Measurements from ENCODE around the gene PNMA8A.
A peak's percentile ranks its signal among the peaks of the same experiment; 100 is the strongest.

PNMA8A gene

DNA sequence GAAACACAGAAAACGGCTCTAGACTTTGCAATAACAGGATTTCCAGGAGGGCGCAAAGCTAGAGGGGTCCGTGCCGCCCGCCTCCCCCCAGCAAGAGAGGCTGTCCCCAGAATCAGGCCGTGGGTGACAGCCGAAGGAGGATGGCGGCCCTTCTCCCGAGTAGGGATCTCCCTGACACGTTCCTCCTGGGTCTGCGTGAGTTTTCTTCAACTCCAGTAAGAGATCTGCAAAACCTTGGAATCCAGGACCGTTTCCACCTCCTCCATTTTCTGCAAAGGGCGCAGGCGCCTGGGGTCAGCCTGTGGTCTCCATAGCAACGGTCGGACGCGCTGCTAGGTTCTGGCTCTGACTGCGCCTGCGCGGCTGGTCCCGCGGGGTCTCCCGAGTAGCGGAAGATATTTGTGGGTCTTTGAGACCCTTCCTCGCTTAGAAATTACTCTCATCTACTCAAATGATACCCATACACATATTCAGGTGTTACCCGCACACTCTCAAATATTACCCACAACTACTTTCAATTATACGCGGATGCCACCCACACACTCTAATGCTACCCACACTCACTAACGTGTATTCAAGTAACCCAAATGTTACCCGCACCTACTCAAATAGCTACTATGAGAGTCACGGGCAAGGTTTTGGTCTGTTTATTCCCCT, 44.7 kb downstream of the PNMA8A start:
- peak in 1 of 2 donors; percentile 22 for DNase-seq

DNA sequence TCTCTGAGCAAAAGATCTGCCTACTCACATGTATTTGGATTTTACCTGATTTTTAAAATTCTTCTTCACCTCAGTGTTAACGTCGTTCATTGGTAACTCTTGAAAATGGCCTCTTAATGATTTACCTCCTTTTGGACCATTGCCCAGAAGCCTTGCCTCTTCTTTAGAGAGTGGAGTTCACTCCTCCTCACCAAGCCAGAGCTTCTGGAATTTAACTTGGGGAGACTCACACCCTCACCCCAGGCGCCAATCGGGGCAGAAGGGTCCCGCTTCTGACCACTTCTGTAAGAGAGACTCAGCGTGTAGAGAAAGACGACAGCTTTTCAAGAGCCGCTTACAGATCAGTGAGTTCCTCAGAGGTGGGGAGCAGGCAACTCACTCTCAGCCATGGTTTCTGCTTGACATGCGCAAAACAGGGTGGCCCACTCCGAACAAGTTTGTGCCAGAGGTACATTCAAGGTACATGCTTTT, 45.3 kb downstream of the PNMA8A start:
- no peak for DNase-seq

DNA sequence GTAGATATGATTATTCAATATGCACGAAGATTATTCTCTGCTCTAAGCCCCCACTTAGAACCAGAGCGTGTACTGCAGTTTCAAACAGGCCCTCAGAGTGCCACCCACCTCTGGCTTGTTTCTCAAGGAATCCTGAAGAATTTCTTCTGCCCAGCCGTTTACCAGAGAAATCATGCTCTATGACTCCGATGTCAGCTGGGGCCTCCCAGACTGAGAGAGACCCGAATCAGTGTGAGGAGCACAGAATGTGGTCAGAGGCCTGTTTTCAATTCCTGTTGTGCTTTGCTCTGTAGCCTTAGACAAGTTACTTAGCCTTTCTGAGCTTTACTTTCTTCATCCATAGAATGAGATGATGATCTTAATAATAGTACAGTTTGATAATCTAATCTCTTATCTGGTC, 48.2 kb downstream of the PNMA8A start:
- DNase-seq: no peak

DNA sequence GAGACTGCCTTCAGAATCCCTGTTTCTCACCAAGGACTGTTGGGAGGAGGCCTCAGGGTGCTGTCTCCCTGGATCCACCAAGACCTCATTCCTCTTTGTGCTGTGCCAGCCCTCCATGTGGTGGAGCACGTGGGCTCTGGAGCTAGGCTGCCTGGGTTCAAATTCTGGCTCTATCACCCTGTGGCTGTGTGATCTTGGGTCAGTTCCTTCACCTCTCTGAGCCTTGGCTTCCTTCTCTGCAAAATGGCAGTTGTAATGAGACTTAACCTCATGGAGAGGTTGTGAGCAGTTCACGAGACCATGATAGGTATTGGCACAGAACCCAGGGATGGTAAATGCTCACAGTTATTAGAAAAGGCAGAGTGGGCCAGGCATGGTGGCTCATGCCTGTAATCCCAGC, 49.0 kb downstream of the PNMA8A start:
- no peak for DNase-seq

DNA sequence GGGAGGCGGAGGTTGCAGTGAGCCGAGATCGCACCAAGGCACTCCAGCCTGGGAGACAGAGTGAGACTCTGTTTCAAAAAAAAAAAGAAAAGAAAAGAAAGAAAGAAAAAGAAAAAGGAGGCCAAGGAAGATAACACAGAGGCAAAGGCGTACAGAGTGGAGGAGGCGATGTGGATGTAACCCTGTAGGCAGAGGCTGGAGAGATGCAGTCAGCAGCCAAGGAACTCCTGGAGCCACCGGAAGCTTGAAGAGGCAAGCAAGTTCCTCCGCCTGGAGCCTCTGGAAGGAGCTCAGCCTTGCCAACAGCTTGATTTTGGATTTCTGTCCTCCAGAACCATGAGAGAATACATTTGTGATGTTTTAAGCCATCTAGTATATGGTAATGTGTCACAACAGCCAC, 51.3 kb downstream of the PNMA8A start:
- DNase-seq: no peak

All from CD4-positive, alpha-beta T cell treated with Interferon alpha-2 for 1 hour (primary cell).